NCI-H2171 treated with DMSO at 0.1 percent for 48 hours (cell line): ENCODE measurements around the gene ARHGAP10.

ENCODE experiments used
- DNase-seq: peaks from one replicate; lab custom pipeline; 2025; lab: John Stamatoyannopoulos, UW

The ARHGAP10 gene

GRCh38 chr4:148093065-148093464 lies 361.2 kb downstream of the ARHGAP10 start:
- no peak for DNase-seq

GRCh38 chr4:148094149-148094548 lies 362.3 kb downstream of the ARHGAP10 start:
- peak; percentile 63 for DNase-seq

- DNase-seq, result no peak
These were observed 363.5 kb downstream of the ARHGAP10 start for GRCh38 chr4:148095346-148095923.

GRCh38 chr4:148097801-148098200 lies 365.9 kb downstream of the ARHGAP10 start:
- no peak for DNase-seq

GRCh38 chr4:148101235-148101634 lies 369.3 kb downstream of the ARHGAP10 start:
- no peak for DNase-seq

- DNase-seq, result no peak
These were observed 369.9 kb downstream of the ARHGAP10 start for GRCh38 chr4:148101790-148102189.

GRCh38 chr4:148103597-148104355 lies 371.9 kb downstream of the ARHGAP10 start:
- DNase-seq, result no peak

- DNase-seq, result no peak
These were observed 376.9 kb downstream of the ARHGAP10 start for GRCh38 chr4:148108766-148109165.

GRCh38 chr4:148109216-148109615 lies 377.3 kb downstream of the ARHGAP10 start:
- DNase-seq, result no peak

- no peak for DNase-seq
These were observed 378.3 kb downstream of the ARHGAP10 start for GRCh38 chr4:148110169-148110568.

GRCh38 chr4:148112231-148112982 lies 380.5 kb downstream of the ARHGAP10 start:
- DNase-seq, result no peak

- DNase-seq, result no peak
These were observed 382.5 kb downstream of the ARHGAP10 start for GRCh38 chr4:148114436-148114835.

GRCh38 chr4:148116264-148116663 lies 384.4 kb downstream of the ARHGAP10 start:
- DNase-seq, result no peak

GRCh38 chr4:148116969-148117368 lies 385.1 kb downstream of the ARHGAP10 start:
- no peak for DNase-seq

GRCh38 chr4:148118179-148118578 lies 386.3 kb downstream of the ARHGAP10 start:
- DNase-seq, result no peak

GRCh38 chr4:148118633-148119032 lies 386.7 kb downstream of the ARHGAP10 start:
- no peak for DNase-seq

- no peak for DNase-seq
These were observed 388.3 kb downstream of the ARHGAP10 start for GRCh38 chr4:148120216-148120615.
